ENCODE measurements around the gene EXD1.

Gene EXD1

DNA sequence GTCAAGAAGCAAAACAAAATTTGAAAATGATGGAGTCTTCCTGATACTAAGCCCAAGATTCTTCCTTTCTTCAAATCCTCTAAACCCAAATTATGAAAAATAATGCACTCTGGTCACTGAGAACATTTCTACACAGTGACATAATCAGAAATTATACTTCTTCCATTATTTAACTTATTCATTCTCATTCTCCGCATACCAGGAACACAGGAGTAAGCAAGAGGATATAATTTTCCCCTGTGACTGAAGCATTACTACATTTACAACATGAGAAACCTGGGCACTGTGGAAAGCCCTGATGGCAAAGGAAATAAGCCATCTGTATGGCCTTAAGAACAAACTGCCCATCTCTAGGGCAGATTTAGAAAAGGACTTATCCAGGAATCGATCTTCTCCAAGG, 47.0 kb downstream of the EXD1 start:
- DNase-seq (ENCODE audit: low spot score): no peak
- no peak overlapping the region for H3K4me3 ChIP-seq (ENCODE audit: severe bottlenecking)
- ATAC-seq (ENCODE audit: low read depth): no peak

DNA sequence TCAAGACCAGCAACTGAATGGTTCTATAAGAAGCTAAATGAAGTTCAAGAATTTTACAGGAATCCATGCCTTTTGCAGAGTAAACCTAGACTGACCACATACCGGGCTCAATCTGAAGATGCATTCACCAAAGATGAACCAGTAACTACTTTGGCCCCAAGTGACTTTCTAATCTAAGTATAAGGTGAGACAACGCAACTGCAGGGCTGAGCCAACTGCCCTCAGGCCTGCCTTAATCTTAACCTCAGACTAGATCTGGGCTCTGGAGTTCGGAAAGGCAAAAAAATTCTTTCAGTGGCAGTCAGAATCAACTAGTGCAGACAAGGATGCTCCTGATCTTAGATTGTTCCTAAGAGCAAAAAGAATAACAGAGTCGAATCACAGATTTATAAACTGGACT, 48.3 kb downstream of the EXD1 start:
- TF ChIP-seq, protein P1, sequence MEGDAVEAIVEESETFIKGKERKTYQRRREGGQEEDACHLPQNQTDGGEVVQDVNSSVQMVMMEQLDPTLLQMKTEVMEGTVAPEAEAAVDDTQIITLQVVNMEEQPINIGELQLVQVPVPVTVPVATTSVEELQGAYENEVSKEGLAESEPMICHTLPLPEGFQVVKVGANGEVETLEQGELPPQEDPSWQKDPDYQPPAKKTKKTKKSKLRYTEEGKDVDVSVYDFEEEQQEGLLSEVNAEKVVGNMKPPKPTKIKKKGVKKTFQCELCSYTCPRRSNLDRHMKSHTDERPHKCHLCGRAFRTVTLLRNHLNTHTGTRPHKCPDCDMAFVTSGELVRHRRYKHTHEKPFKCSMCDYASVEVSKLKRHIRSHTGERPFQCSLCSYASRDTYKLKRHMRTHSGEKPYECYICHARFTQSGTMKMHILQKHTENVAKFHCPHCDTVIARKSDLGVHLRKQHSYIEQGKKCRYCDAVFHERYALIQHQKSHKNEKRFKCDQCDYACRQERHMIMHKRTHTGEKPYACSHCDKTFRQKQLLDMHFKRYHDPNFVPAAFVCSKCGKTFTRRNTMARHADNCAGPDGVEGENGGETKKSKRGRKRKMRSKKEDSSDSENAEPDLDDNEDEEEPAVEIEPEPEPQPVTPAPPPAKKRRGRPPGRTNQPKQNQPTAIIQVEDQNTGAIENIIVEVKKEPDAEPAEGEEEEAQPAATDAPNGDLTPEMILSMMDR (IDR thresholded peaks at IDR 0.05; ENCODE audit: poor library complexity, severe bottlenecking): no peak
- Histone ChIP-seq H3K4me3 (ENCODE audit: severe bottlenecking) (no peak overlapping the region), H3K27ac (ENCODE audit: poor library complexity, severe bottlenecking) (no peak overlapping the region), H3K27me3 (ENCODE audit: insufficient read depth, poor library complexity, severe bottlenecking) (no peaks in the 10 kb centered on the region), H3K4me1 (ENCODE audit: insufficient read depth, poor library complexity, severe bottlenecking) (no peaks in the 10 kb centered on the region), H3K36me3 (ENCODE audit: low read depth) (no peaks in the 10 kb centered on the region), H3K9me3 (ENCODE audit: severe bottlenecking) (no peaks in the 10 kb centered on the region)
- DNase-seq (ENCODE audit: low spot score) (no peak), ATAC-seq (ENCODE audit: low read depth) (no peak)

More for the DNA sequence above, 47.0 kb downstream of the EXD1 start:
- no peak overlapping the region for H3K27ac ChIP-seq (ENCODE audit: poor library complexity, severe bottlenecking)
- no peaks in the 10 kb centered on the region for H3K36me3 ChIP-seq (ENCODE audit: low read depth)
- no peaks in the 10 kb centered on the region for H3K4me1 ChIP-seq (ENCODE audit: insufficient read depth, poor library complexity, severe bottlenecking)
- H3K27me3 ChIP-seq (ENCODE audit: insufficient read depth, poor library complexity, severe bottlenecking): no peaks in the 10 kb centered on the region
- no peaks in the 10 kb centered on the region for H3K9me3 ChIP-seq (ENCODE audit: severe bottlenecking)
- TF ChIP-seq, protein P1 (IDR thresholded peaks at IDR 0.05; ENCODE audit: poor library complexity, severe bottlenecking): no peak

DNA sequence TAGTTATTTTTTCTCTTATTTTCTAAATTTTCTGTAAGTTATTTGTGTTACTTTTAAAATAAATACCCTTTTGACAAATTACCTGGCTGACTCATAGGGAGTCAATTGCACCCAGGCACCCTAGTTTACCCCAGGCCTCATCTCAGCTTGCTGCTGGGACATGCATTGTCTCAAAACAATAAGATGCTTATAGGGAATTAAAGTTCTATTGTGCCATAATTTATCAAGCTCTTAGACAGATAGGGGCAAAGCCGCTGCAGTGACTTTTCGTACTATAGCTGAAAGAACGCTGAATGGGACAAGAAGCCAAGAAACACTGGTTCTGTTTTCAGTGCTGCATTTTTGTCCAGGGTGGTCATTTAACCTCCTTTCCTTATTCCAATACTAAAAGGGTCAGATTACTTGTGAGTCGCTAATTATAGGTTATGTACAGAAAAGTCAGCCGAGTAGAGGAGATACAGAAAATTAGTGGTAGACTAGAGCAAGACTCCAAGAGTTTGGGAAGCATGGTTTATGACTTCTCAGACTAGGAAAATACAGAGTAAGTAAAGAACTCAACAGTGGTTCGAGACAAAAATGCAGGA, 50.3 kb downstream of the EXD1 start:
- DNase-seq (ENCODE audit: low spot score) (no peak), ATAC-seq (ENCODE audit: low read depth) (no peak; the same call in 2 of the 3 replicates)
- no peaks in the 10 kb centered on the region for H3K9me3 ChIP-seq (ENCODE audit: severe bottlenecking)

DNA sequence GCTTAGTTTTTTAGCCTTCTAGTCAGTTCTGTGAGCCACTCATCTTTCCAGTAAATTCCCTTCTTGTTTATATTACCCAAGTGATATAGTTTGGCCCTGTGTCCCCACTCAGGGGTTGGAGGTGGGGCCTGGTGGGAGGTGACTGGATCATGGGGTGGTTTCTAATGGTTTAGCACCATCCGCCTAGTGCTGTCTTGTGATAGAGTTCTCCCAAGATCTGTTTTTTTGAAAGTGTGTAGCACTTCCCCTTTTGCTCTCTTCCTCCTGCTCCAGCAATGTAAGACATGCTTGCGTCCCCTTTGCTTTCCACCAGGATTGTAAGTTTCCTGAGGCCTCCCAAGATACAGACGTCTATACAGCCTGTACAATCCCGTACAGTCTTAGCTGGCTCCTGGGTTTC, 60.8 kb downstream of the EXD1 start:
- DNase-seq (ENCODE audit: low spot score) (no peak), ATAC-seq (ENCODE audit: low read depth) (no peak)
- Histone ChIP-seq H3K27ac (ENCODE audit: poor library complexity, severe bottlenecking) (no peak overlapping the region), H3K36me3 (ENCODE audit: low read depth) (no peaks in the 10 kb centered on the region), H3K9me3 (ENCODE audit: severe bottlenecking) (no peaks in the 10 kb centered on the region), H3K4me3 (ENCODE audit: severe bottlenecking) (no peak overlapping the region), H3K4me1 (ENCODE audit: insufficient read depth, poor library complexity, severe bottlenecking) (no peaks in the 10 kb centered on the region), H3K27me3 (ENCODE audit: insufficient read depth, poor library complexity, severe bottlenecking) (no peaks in the 10 kb centered on the region)
- TF ChIP-seq, protein P1 (IDR thresholded peaks at IDR 0.05; ENCODE audit: poor library complexity, severe bottlenecking): no peak

More for the DNA sequence above, 50.3 kb downstream of the EXD1 start:
- no peaks in the 10 kb centered on the region for H3K4me1 ChIP-seq (ENCODE audit: insufficient read depth, poor library complexity, severe bottlenecking)
- no peak overlapping the region for H3K4me3 ChIP-seq (ENCODE audit: severe bottlenecking)
- no peak overlapping the region for H3K27ac ChIP-seq (ENCODE audit: poor library complexity, severe bottlenecking)
- TF ChIP-seq, protein P1 (IDR thresholded peaks at IDR 0.05; ENCODE audit: poor library complexity, severe bottlenecking): no peak
- H3K27me3 ChIP-seq (ENCODE audit: insufficient read depth, poor library complexity, severe bottlenecking): no peaks in the 10 kb centered on the region
- H3K36me3 ChIP-seq (ENCODE audit: low read depth): no peaks in the 10 kb centered on the region

DNA sequence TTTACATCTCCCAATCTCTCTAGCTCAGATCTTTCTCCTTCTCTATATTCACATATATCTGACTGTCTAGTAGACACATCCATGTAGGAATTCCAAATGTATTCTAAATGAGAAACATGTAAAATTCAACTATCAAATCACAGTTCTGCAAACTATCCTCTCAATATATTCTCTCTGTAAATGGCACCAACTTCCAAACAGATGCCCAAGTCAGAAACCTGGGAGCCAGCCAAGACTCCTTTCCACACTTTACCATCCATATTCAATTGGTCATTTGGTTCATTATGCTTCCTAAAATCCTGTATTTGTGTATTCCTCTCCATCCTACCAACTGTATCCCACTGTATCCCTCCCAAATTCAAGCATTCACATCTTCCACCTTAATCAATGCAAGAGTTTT, 61.5 kb downstream of the EXD1 start:
- no peak overlapping the region for H3K4me3 ChIP-seq (ENCODE audit: severe bottlenecking)
- H3K27ac ChIP-seq (ENCODE audit: poor library complexity, severe bottlenecking): no peak overlapping the region
- H3K9me3 ChIP-seq (ENCODE audit: severe bottlenecking): no peaks in the 10 kb centered on the region
- H3K4me1 ChIP-seq (ENCODE audit: insufficient read depth, poor library complexity, severe bottlenecking): no peaks in the 10 kb centered on the region
- TF ChIP-seq, protein P1 (IDR thresholded peaks at IDR 0.05; ENCODE audit: poor library complexity, severe bottlenecking): no peak
- no peaks in the 10 kb centered on the region for H3K27me3 ChIP-seq (ENCODE audit: insufficient read depth, poor library complexity, severe bottlenecking)
- no peaks in the 10 kb centered on the region for H3K36me3 ChIP-seq (ENCODE audit: low read depth)
- no peak for ATAC-seq (ENCODE audit: low read depth)
- no peak for DNase-seq (ENCODE audit: low spot score)

Data from RWPE2 (cell line).